Posterior cingulate gyrus (tissue), 11 donors: ENCODE data around the gene VANGL2.

Experiments
- DNase-seq, 10 donors: peaks; one replicate each; pipeline versions ENCODE4 v3.0.0 to v3.0.0-alpha.2; 2020 to 2021; ENCODE audit warnings: mixed read lengths in 3 of 10
- intact Hi-C: fragments of 100-400 bp; cut with DNase I; formaldehyde crosslinking; loops from one replicate; pipeline ENCODE4 v1.15.1; 2023

Gene VANGL2

DNA sequence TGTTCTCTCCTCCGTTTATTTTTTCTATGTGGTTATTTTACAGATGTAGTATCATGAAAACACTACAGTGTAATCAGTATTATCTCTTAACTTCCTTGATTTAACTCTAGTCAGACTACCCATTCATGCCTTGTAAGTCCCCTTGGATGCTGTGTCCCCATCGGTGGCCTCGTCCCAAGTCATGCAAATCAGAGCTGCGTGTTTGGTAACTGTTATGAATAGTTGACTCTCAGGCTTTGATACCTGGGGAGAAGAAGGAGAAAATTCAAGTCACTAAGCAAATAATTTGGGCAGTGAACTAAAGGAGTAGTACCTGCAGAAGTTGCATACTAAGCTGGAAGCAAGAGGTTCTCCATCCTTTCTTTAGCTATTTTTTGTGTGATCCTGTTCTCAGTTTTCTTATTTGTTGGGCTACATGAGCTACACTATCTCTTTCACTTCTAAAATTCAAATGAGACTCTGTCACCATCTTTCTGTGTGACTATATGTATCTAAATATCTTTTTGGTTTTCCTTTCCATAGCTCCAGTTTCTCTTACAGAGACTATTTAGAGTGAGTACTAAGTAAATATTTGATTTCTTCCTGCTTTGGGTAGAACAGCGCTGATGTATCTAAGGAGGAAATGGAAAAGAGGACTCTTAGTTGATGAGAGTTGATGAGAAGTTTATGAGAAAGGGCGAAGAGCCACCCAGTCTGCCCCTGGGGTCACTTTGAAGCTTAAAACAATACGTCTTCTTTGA is 50.9 kb downstream of the VANGL2 start:
- intact Hi-C loops = no loop called here
- no peak for DNase-seq

DNA sequence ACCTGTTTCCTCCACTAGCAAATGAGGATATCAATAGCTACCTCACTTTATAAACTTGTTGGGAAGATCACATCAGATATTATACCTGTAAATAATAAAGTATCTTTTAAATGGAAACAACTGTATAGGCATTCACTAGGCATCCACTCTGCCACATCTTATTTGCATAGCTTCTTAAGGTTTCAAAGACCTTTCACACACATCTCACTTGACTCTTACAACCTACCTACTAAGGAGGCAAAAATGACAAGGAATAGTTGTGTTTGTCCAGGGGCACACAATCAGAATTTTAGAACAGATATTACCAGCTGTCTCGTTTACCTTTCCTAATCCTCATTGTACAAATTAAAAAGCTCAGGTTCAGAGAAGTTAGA is 51.5 kb downstream of the VANGL2 start:
- no peak for DNase-seq
- intact Hi-C loops = no loop called here

GRCh38 chr1:160453443-160453842 is 53.1 kb downstream of the VANGL2 start:
- DNase-seq = no peak
- intact Hi-C loops = no loop called here

GRCh38 chr1:160454371-160455152 is 54.2 kb downstream of the VANGL2 start:
- intact Hi-C loops = no loop called here

GRCh38 chr1:160455153-160455517 is 54.8 kb downstream of the VANGL2 start:
- DNase-seq = no peak
- intact Hi-C loops = no loop called here

More at GRCh38 chr1:160454371-160455152, 54.2 kb downstream of the VANGL2 start:
- no peak for DNase-seq

- intact Hi-C loops = no loop called here
- DNase-seq = no peak
These were observed 58.7 kb downstream of the VANGL2 start for GRCh38 chr1:160459056-160459455.

DNA sequence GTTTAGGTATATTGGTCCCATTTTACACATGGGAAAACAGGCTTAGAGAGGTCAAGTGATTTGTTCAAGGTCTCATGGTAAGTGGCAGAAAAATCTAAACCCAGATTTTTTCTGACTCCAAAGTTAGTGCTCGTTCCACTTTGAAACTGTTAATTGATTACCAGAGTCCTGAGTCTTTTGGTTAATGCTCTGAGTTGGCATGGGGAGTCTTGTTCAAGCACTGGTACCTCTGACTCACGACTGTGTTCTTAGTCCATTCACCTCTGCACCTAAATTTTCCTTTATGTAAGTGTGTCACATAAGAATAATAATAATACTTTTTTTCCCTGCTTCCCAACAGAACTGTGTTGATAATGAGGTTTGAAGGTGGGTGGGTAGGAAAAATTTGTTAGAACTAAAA is 59.3 kb downstream of the VANGL2 start:
- no peak for DNase-seq
- intact Hi-C loops = no loop called here

DNA sequence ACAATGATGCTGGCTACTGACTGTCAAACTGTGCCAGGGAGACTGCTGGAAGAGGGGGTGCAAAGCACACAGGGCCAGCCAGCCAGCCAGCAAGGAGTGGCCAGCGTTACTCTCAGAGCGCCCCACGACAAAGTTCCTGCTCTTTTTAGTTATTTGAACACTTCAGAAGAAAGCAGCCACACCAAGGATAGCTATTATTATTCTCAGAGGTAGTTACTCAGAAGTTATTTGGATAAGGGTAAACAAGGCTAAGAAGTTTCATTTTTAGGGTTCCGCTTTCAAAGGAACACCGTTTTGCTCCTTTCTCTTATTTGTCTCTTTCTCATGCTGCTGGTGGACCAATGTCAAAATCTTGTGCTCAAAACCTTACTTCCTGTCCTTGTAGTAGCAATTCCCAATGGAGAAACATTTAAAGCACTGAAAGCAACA is 59.9 kb downstream of the VANGL2 start:
- no peak for DNase-seq
- intact Hi-C loops = no loop called here

GRCh38 chr1:160460683-160461287 is 60.4 kb downstream of the VANGL2 start:
- DNase-seq = no peak
- intact Hi-C loops = no loop called here

DNA sequence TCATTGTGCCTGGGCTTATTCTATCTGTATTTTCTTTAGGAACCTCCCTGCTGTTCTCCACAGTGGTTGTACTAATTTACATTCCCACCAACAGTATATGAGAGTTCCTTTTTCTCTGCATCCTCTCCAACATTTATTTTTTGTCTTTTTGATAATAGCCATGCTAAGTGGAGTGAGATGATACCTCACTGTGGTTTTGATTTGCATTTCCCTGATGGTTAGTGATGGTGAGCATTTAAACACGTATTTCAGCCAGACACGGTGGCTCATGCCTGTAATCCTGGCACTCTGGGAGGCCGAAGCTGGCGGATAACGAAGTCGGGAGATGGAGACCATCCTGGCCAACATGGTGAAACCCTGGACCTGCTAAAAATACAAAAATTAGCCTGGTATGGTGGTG is 64.8 kb downstream of the VANGL2 start:
- intact Hi-C loops = no loop called here

GRCh38 chr1:160466961-160467360 is 66.6 kb downstream of the VANGL2 start:
- intact Hi-C loops = no loop called here
- DNase-seq = no peak

More for the DNA sequence above, 64.8 kb downstream of the VANGL2 start:
- no peak for DNase-seq

- intact Hi-C loops = no loop called here
- no peak for DNase-seq
These were observed 67.2 kb downstream of the VANGL2 start for GRCh38 chr1:160467576-160467975.

GRCh38 chr1:160471253-160471652 is 70.9 kb downstream of the VANGL2 start:
- DNase-seq = no peak

GRCh38 chr1:160472112-160472511 is 71.7 kb downstream of the VANGL2 start:
- DNase-seq = no peak
- intact Hi-C loops = no loop called here

More at GRCh38 chr1:160471253-160471652, 70.9 kb downstream of the VANGL2 start:
- intact Hi-C loops = no loop called here

GRCh38 chr1:160474392-160475242 is 74.3 kb downstream of the VANGL2 start:
- intact Hi-C loops = no loop called here
- no peak for DNase-seq
